ENCODE data around the gene PXN.

PXN gene

DNA sequence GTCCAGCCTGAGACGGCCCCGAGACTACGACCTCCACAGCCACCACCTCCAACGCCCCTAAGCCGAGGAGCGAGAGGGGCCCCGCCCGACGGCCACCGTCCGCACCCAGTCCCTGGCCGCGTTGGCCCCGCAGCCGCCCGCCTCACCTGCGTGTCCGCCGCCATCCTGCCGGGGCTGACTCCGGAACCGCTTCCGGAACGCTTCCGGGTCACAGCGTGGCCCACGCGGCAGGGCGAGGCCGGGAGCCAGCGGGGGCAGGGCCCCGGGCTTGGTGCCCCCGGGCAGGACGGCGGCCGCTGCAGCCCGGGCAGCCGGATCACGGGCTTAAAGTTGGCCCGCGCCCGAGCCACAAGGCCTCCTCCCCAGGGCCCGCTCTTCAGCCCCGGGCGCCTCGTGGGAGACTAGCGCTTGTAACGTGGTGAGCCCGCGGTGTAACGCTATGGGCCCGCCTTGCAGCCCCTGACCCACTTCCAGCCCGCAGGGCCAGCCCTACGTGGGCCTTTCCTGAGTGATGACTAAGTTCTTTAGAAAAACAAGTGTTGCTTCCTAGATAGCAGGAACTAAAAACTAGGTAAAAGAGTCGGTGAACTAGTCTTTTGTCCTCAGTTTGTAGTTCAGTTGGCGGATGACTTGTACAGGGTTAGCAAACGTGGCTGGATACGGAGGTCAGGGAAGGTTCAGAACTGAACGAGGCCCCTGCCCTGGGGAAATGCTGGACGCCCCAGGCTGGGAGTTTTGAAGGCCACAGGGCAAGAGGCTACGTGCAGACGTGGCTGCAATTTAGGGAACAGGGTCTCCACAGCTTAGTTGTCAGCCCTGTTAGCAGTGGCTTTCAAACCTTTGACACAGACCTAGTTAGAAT lies 70.8 kb downstream of the PXN start, which contains the start of gene GCN1 (continued):
- TF ChIP-seq ZSCAN4 (tag by site-specific recombination; IDR thresholded peaks at IDR 0.05), result no peak
- peak; percentile 85 for TF ChIP-seq KLF10 (tag by site-specific recombination; IDR thresholded peaks at IDR 0.05)
- no peak for TF ChIP-seq ZNF791 (tag by site-specific recombination; IDR thresholded peaks at IDR 0.05)
- no peak for TF ChIP-seq ZNF48 (tag by site-specific recombination; IDR thresholded peaks at IDR 0.05)
- TF ChIP-seq ZNF610 (tag by site-specific recombination; IDR thresholded peaks at IDR 0.05; ENCODE audit: borderline replicate concordance), result 0 out of 2 replicates have a peak, but pooled peaks have one; percentile 33
- no peak for TF ChIP-seq ZNF221 (tag by site-specific recombination; IDR thresholded peaks at IDR 0.05; ENCODE audit: borderline replicate concordance)
- TF ChIP-seq MEIS1 (CRISPR knock-in tag; IDR thresholded peaks at IDR 0.05; ENCODE audit: borderline replicate concordance), result no peak
- no peak; the same call in 1 of the 2 replicates for TF ChIP-seq KLF16 (tag by site-specific recombination; IDR thresholded peaks at IDR 0.05)
- TF ChIP-seq SCRT2 (tag by site-specific recombination; IDR thresholded peaks at IDR 0.05), result peak; percentile 80
- peak; percentile 96 for TF ChIP-seq ZBTB8A (tag by site-specific recombination; IDR thresholded peaks at IDR 0.05)
- no peak for TF ChIP-seq ZNF777 (tag by site-specific recombination; IDR thresholded peaks at IDR 0.05; ENCODE audit: borderline replicate concordance)
- TF ChIP-seq, protein P1, sequence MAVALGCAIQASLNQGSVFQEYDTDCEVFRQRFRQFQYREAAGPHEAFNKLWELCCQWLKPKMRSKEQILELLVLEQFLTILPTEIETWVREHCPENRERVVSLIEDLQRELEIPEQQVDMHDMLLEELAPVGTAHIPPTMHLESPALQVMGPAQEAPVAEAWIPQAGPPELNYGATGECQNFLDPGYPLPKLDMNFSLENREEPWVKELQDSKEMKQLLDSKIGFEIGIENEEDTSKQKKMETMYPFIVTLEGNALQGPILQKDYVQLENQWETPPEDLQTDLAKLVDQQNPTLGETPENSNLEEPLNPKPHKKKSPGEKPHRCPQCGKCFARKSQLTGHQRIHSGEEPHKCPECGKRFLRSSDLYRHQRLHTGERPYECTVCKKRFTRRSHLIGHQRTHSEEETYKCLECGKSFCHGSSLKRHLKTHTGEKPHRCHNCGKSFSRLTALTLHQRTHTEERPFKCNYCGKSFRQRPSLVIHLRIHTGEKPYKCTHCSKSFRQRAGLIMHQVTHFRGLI (tag by site-specific recombination; IDR thresholded peaks at IDR 0.05), result no peak; the same call in 1 of the 2 replicates
- TF ChIP-seq SALL2 (tag by site-specific recombination; IDR thresholded peaks at IDR 0.05; ENCODE audit: borderline replicate concordance), result no peak
- no peak for TF ChIP-seq ZNF704 (tag by site-specific recombination; IDR thresholded peaks at IDR 0.05)
- TF ChIP-seq, protein P2, sequence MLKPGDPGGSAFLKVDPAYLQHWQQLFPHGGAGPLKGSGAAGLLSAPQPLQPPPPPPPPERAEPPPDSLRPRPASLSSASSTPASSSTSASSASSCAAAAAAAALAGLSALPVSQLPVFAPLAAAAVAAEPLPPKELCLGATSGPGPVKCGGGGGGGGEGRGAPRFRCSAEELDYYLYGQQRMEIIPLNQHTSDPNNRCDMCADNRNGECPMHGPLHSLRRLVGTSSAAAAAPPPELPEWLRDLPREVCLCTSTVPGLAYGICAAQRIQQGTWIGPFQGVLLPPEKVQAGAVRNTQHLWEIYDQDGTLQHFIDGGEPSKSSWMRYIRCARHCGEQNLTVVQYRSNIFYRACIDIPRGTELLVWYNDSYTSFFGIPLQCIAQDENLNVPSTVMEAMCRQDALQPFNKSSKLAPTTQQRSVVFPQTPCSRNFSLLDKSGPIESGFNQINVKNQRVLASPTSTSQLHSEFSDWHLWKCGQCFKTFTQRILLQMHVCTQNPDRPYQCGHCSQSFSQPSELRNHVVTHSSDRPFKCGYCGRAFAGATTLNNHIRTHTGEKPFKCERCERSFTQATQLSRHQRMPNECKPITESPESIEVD (tag by site-specific recombination; IDR thresholded peaks at IDR 0.05), result no peak
- 0 out of 2 replicates have a peak, but pooled peaks have one; percentile 11 for TF ChIP-seq ZNF513 (tag by site-specific recombination; IDR thresholded peaks at IDR 0.05)
- TF ChIP-seq BCL11B (tag by site-specific recombination; IDR thresholded peaks at IDR 0.05; ENCODE audit: low read depth), result no peak
- no peak for TF ChIP-seq ZNF223 (tag by site-specific recombination; IDR thresholded peaks at IDR 0.05)
- no peak; the same call in 1 of the 2 replicates for TF ChIP-seq ZEB2 (tag by site-specific recombination; IDR thresholded peaks at IDR 0.05)

- no peaks in the 10 kb centered on the region for H3K4me1 ChIP-seq (ENCODE audit: control insufficient read depth, insufficient read depth, low read length)
- peaks cover 21 to 61% of the 10 kb centered on the region in 2 experiments for H3K36me3 ChIP-seq (ENCODE audit: control insufficient read depth in 2 of 2, insufficient read depth in 1 of 2, low read length in 2 of 2)
- CTCF ChIA-PET, result no interaction called here
- peak overlapping the region; percentile 97 for H3K4me3 ChIP-seq (ENCODE audit: low read depth, low read length)
- POLR2A ChIA-PET, result interaction anchor here (1.0 to 1.3 kb wide), 3 partner anchors 12 to 107 kb away, joined by 3 read pairs; no protein-coding TSS in a partner anchor
- H3K27ac ChIP-seq (ENCODE audit: extremely low read depth, low read depth, low read length), result peak overlapping the region; percentile 73
- no peaks in the 10 kb centered on the region for H3K9me3 ChIP-seq (ENCODE audit: control insufficient read depth, insufficient read depth, low read depth, low read length)
- TF ChIP-seq ZNF701 (tag by site-specific recombination; IDR thresholded peaks at IDR 0.05) (no peak), AEBP2 (tag by site-specific recombination; IDR thresholded peaks at IDR 0.05; ENCODE audit: borderline replicate concordance) (no peak), ZNF132 (tag by site-specific recombination; IDR thresholded peaks at IDR 0.05; ENCODE audit: borderline replicate concordance) (no peak)
- TF ChIP-seq, protein P3, sequence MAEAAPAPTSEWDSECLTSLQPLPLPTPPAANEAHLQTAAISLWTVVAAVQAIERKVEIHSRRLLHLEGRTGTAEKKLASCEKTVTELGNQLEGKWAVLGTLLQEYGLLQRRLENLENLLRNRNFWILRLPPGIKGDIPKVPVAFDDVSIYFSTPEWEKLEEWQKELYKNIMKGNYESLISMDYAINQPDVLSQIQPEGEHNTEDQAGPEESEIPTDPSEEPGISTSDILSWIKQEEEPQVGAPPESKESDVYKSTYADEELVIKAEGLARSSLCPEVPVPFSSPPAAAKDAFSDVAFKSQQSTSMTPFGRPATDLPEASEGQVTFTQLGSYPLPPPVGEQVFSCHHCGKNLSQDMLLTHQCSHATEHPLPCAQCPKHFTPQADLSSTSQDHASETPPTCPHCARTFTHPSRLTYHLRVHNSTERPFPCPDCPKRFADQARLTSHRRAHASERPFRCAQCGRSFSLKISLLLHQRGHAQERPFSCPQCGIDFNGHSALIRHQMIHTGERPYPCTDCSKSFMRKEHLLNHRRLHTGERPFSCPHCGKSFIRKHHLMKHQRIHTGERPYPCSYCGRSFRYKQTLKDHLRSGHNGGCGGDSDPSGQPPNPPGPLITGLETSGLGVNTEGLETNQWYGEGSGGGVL (tag by site-specific recombination; IDR thresholded peaks at IDR 0.05), result no peak
Measured at GRCh38 chr12:120194226-120194533, 71.3 kb downstream of the PXN start.

Measured in HEK293 (cell line).